Activated T-helper 17 cell treated with anti-CD3 and anti-CD28 coated beads, Interleukin-2, amount 50 U/mL, for 72 hours (primary cell): ENCODE measurements around the gene CCSER2. TPM values are rescaled to one million over a fixed set of nuclear protein-coding genes. Genes with fewer than 3 reads are reported as not detected.
A peak's percentile ranks its signal among the peaks of the same experiment; 100 is the strongest.
"Not testable (repeated sequence)": the region's sequence is repeated elsewhere in the genome, so short reads cannot be mapped to it uniquely, and the experiment has no call there.

Experiments used
- ATAC-seq: fragments of 150-1000 bp; cut with Tn5 transposase; replicated peaks from 2 replicates; pipeline ENCODE4 v1.10.0; 2021; ENCODE audit warnings: mild to moderate bottlenecking, moderate library complexity
- H3K27ac Mint-ChIP-seq: one replicate; pipeline ENCODE4 v1.8.0; 2022; ENCODE audit warnings: mixed read lengths
- H3K27me3 Mint-ChIP-seq: one replicate; pipeline ENCODE4 v1.8.0; 2022; ENCODE audit warnings: mixed read lengths
- H3K36me3 Mint-ChIP-seq: one replicate; pipeline ENCODE4 v1.8.0; 2022; ENCODE audit warnings: low read depth, mild to moderate bottlenecking, mixed read lengths
- H3K4me1 Mint-ChIP-seq: one replicate; pipeline ENCODE4 v1.8.0; 2022; ENCODE audit warnings: mixed read lengths
- H3K4me3 Mint-ChIP-seq: one replicate; pipeline ENCODE4 v1.8.0; 2022; ENCODE audit warnings: mild to moderate bottlenecking, mixed read lengths
- H3K9me3 Mint-ChIP-seq: one replicate; pipeline ENCODE4 v1.8.0; 2022; ENCODE audit warnings: mixed read lengths
- total RNA-seq, 2 donors: library from RNA; stranded (reverse); gene quantifications; one replicate each; pipeline ENCODE4 v1.2.3, GENCODE V29; 2022

Gene CCSER2
- total RNA-seq, 2 donors from 2014 or later = 47.5 to 107 TPM

GRCh38 chr10:84528526-84528925 is 200.1 kb downstream of the CCSER2 start:
- H3K4me1 Mint-ChIP-seq, H3K4me3 Mint-ChIP-seq, H3K36me3 Mint-ChIP-seq, H3K9me3 Mint-ChIP-seq, H3K27ac Mint-ChIP-seq, H3K27me3 Mint-ChIP-seq, ATAC-seq: not testable (repeated sequence)

DNA sequence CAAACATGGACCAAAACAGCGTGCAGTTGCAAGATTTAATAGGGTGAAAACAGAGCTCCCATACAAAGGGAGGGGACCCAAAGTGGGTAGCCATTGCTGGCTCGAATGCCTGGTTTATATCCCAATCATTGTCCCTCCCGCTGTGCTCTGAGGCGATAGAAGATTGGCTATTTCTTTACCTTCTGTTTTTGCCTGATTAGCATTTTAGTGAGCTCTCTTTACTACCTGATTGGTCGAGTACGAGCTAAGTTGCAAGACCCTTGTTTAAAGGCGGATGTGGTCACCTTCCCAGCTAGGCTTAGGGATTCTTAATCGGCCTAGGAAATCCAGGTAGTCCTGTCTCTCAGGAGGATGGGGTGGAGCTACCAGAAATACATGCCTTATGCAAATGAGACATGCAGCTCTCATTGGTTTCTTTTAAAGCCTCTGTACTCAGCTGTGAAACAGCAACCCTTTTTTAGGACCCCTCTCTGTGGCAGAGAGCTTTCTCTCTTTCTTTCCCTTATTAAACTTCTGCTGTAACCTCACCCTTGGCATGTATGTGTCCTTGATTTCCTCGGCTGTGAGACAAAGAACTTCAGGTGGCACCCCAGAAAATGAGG is 202.4 kb downstream of the CCSER2 start:
- Mint-ChIP-seq H3K27me3 (no peaks in the 10 kb centered on the region), H3K4me3 (no peak overlapping the region), H3K9me3 (no peaks in the 10 kb centered on the region), H3K36me3 (no peaks in the 10 kb centered on the region), H3K4me1 (peaks cover 11% of the 10 kb centered on the region), H3K27ac (no peak overlapping the region)
- no peak for ATAC-seq

DNA sequence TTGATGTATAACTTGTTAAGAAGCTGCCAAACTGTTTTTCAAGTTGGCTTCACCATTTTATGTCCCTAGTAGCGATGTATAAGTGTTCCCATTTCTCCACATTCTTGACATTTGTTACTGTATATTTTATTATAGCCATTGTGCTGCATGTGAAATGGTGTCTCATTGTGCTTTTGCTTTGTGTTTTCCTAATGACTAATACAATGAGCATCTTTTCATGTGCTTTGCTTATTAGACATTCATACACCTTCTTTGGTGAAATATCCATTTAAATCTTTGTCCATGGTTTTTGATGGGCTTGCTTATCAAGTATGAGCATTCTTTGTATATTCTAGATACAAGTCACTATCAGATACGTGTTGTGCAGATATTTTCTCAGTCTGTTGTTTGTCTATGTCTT is 203.0 kb downstream of the CCSER2 start:
- H3K27ac Mint-ChIP-seq = no peak overlapping the region

DNA sequence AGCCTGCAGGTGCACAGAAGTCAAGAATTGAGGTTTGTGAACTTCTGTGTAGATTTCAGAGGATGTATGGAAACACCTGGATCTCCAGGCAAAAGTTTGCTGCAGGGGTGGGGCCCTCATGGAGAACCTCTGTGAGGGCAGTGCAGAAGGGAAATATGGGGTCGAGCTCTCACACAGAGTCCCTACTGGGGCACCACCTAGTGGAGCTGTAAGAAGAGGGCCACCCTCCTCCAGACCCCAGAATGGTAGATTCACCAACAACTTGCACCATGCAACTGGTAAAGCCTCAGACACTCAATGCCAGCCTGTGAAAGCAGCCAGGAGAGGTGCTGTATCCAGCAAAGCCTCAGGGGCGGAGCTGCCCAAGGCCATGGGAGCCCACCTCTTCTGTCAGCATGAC is 205.8 kb downstream of the CCSER2 start:
- Mint-ChIP-seq H3K27ac (peak overlapping the region; percentile 78), H3K4me1 (peaks cover 18% of the 10 kb centered on the region), H3K36me3 (no peaks in the 10 kb centered on the region), H3K9me3 (no peaks in the 10 kb centered on the region), H3K4me3 (peak overlapping the region; percentile 69), H3K27me3 (no peaks in the 10 kb centered on the region)
- no peak for ATAC-seq

More for the DNA sequence above, 203.0 kb downstream of the CCSER2 start:
- Mint-ChIP-seq H3K4me1 (peaks cover 11% of the 10 kb centered on the region), H3K36me3 (no peaks in the 10 kb centered on the region), H3K27me3 (no peaks in the 10 kb centered on the region), H3K9me3 (no peaks in the 10 kb centered on the region), H3K4me3 (no peak overlapping the region)
- no peak for ATAC-seq

DNA sequence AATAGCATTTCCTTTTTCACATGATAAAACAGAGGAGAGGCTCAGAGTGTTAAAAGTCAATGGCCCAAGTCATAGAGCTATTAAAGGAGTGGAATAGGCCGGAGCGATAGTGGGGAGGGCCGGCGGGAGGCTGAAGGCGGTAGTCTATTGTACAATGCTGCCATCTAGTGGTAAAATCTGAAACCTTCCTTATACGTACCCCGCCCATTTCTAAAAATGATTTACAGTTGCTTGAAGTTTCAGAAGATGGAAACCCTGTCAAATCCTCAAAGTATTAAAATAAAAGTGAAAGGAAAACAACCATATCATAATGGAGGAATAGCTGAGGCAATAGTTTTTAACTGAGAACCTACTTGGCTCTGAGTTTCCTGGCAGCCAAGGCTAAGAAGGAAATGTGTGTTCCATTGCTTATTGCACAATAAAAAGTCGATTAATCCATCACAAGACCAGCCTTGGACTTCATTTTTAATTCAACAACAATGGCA is 209.1 kb downstream of the CCSER2 start:
- H3K9me3 Mint-ChIP-seq = no peaks in the 10 kb centered on the region
- H3K27me3 Mint-ChIP-seq = peaks cover 6% of the 10 kb centered on the region

DNA sequence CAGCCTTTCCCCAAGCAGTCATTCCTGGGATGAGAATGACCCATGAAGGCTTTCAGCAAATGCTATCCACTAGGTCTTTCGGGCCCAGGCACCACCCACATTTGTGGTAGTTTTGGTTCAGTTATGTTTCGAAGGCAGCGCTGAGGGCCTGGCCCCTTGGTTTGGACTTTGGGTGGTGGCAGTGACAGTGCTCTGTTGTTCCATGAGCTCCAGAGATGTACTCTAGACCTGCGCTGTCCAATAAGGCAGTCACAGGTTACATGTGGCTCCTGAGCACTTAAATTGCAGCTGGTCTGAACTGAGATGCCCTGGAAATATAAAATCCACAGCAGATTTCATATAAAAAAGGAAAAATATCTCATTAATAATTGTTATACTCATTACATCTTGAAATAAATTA is 209.6 kb downstream of the CCSER2 start:
- H3K9me3 Mint-ChIP-seq = no peaks in the 10 kb centered on the region
- no peak overlapping the region for H3K27ac Mint-ChIP-seq
- ATAC-seq = no peak
- peaks cover 6% of the 10 kb centered on the region for H3K27me3 Mint-ChIP-seq
- no peak overlapping the region for H3K4me3 Mint-ChIP-seq
- H3K4me1 Mint-ChIP-seq = peaks cover 22% of the 10 kb centered on the region
- H3K36me3 Mint-ChIP-seq = no peaks in the 10 kb centered on the region

More for the DNA sequence above, 209.1 kb downstream of the CCSER2 start:
- no peaks in the 10 kb centered on the region for H3K36me3 Mint-ChIP-seq
- no peak overlapping the region for H3K27ac Mint-ChIP-seq
- H3K4me1 Mint-ChIP-seq = peaks cover 22% of the 10 kb centered on the region
- peak; percentile 66 for ATAC-seq
- H3K4me3 Mint-ChIP-seq = peak overlapping the region; percentile 40

GRCh38 chr10:84539216-84539615 is 210.8 kb downstream of the CCSER2 start:
- Mint-ChIP-seq H3K4me3 (no peak overlapping the region), H3K36me3 (no peaks in the 10 kb centered on the region), H3K27me3 (peaks cover 8% of the 10 kb centered on the region), H3K27ac (no peak overlapping the region), H3K9me3 (no peaks in the 10 kb centered on the region), H3K4me1 (peaks cover 22% of the 10 kb centered on the region)
- no peak for ATAC-seq

DNA sequence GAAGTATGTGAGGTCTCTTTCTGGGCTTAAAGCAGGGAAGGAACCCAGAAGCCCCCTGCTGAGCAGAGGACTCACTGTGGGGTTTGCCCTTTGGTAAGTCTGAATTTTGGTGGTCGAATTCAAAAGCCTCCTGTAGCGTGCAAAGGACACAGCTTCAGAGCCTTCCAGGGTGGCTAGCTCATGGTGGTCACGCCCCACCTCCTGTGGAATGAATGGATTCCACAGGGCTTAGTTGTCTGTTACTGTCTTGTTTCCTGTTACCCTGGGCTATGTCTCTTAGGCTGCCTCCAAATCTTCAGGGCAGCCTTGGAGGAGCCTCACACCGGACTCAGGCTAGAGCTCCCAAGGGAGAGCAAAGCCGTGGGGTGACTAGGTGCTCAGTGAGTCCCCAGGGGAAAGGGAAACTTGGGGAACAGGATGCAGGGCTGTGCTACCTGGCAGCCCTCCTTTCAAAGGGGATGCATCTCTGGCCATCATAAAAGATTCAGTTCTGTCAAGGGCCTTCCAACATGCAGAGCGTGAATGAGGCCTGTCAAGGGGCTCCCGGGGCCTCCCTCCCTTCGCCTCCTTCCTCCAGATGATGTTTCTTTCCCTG is 211.7 kb downstream of the CCSER2 start:
- H3K9me3 Mint-ChIP-seq = no peaks in the 10 kb centered on the region
- ATAC-seq = peak; percentile 24
- H3K27me3 Mint-ChIP-seq = peaks cover 9% of the 10 kb centered on the region
- H3K36me3 Mint-ChIP-seq = no peaks in the 10 kb centered on the region
- peak overlapping the region; percentile 71 for H3K4me3 Mint-ChIP-seq
- no peak overlapping the region for H3K27ac Mint-ChIP-seq
- peaks cover 15% of the 10 kb centered on the region for H3K4me1 Mint-ChIP-seq

DNA sequence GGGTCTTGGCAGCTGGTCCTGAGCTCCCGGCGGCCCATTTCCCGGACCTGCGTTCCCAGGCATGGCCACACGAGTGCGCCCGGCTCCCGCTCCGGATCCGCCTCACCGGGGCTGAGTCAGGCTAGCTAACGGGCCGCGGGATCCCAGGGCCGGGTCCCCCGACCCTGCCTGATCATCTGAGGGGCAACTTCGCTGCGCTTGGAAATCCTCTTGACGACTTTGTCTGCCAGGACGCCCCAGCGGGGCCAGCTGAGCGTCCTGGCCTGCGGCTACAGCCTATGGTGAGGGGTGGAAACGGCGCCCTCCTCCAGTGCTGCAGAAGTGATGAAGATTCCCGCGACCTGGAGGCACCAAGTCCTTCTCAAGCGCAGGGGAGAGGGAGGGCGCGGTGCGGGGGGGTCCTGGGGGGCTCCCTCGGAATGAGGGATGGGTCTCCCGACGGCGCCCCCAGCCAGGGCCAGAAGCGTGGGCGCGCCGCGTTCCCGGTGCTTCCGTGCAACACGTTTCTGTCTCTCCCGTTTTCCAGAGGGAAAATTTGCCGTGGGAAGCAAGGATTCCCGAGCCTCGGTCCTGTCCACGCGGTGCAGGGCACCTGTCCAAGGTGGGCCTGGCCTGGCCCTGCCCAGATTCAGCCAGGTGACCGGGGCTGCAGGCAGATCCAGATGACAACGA is 212.4 kb downstream of the CCSER2 start:
- Mint-ChIP-seq H3K9me3 (no peaks in the 10 kb centered on the region), H3K4me1 (peaks cover 10% of the 10 kb centered on the region), H3K36me3 (no peaks in the 10 kb centered on the region), H3K27ac (no peak overlapping the region), H3K4me3 (peak overlapping the region; percentile 71), H3K27me3 (peaks cover 9% of the 10 kb centered on the region)
- peak; percentile 83 for ATAC-seq

GRCh38 chr10:84541289-84541637 is 212.9 kb downstream of the CCSER2 start:
- Mint-ChIP-seq H3K4me3 (peak overlapping the region; percentile 71), H3K27ac (no peak overlapping the region), H3K36me3 (no peaks in the 10 kb centered on the region), H3K4me1 (peaks cover 10% of the 10 kb centered on the region), H3K9me3 (no peaks in the 10 kb centered on the region), H3K27me3 (peaks cover 9% of the 10 kb centered on the region)
- no peak for ATAC-seq

GRCh38 chr10:84542522-84543490 is 214.4 kb downstream of the CCSER2 start:
- H3K4me1 Mint-ChIP-seq = peaks cover 3% of the 10 kb centered on the region
- ATAC-seq = no peak
- H3K36me3 Mint-ChIP-seq = no peaks in the 10 kb centered on the region
- H3K4me3 Mint-ChIP-seq = no peak overlapping the region
- H3K27ac Mint-ChIP-seq = no peak overlapping the region
- no peaks in the 10 kb centered on the region for H3K9me3 Mint-ChIP-seq
- peaks cover 9% of the 10 kb centered on the region for H3K27me3 Mint-ChIP-seq

GRCh38 chr10:84543948-84544347 is 215.6 kb downstream of the CCSER2 start:
- H3K4me3 Mint-ChIP-seq = no peak overlapping the region
- no peaks in the 10 kb centered on the region for H3K36me3 Mint-ChIP-seq
- peaks cover 14% of the 10 kb centered on the region for H3K27me3 Mint-ChIP-seq

DNA sequence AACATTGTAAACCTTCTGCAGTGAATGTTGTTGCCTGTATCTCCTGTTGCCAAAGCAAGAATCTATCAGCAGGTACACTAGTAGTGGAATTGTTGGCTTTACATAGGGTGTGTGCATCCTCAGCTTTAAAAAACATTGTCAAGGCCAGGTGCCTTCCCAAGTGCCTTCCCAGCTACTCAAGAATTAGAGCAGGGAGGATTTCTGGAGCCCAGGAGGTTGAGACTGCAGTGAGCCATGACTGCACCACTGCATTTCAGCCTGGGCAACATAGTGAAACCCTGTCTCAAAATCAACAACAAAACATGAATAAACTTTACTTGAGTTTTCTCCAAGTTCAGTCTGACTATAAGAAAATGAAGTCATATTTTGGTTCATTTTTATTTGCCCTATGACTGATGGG is 217.3 kb downstream of the CCSER2 start:
- peaks cover 13% of the 10 kb centered on the region for H3K27me3 Mint-ChIP-seq
- no peaks in the 10 kb centered on the region for H3K36me3 Mint-ChIP-seq
- no peak for ATAC-seq
- H3K4me1 Mint-ChIP-seq = peaks cover 3% of the 10 kb centered on the region
- H3K4me3 Mint-ChIP-seq = no peak overlapping the region
- H3K27ac Mint-ChIP-seq = no peak overlapping the region
- H3K9me3 Mint-ChIP-seq = no peaks in the 10 kb centered on the region

More at GRCh38 chr10:84543948-84544347, 215.6 kb downstream of the CCSER2 start:
- ATAC-seq = no peak
- H3K9me3 Mint-ChIP-seq = no peaks in the 10 kb centered on the region
- no peak overlapping the region for H3K27ac Mint-ChIP-seq
- peaks cover 3% of the 10 kb centered on the region for H3K4me1 Mint-ChIP-seq

GRCh38 chr10:84546609-84547008 is 218.2 kb downstream of the CCSER2 start:
- no peak overlapping the region for H3K4me3 Mint-ChIP-seq
- no peak overlapping the region for H3K27ac Mint-ChIP-seq
- H3K4me1 Mint-ChIP-seq = no peaks in the 10 kb centered on the region
- H3K9me3 Mint-ChIP-seq = no peaks in the 10 kb centered on the region
- ATAC-seq = no peak
- peaks cover 17% of the 10 kb centered on the region for H3K27me3 Mint-ChIP-seq
- no peaks in the 10 kb centered on the region for H3K36me3 Mint-ChIP-seq
